HG02852 (cell line): ENCODE results near the gene DDX50.
A peak's percentile ranks its signal among the peaks of the same experiment; 100 is the strongest.
"Not testable (repeated sequence)": the region's sequence is repeated elsewhere in the genome, so short reads cannot be mapped to it uniquely, and the experiment has no call there.

Experiments
- ATAC-seq: cut with Tn5 transposase; IDR thresholded peaks from one replicate; pipeline ENCODE4 v1.9.1; 2021; ENCODE audit warnings: mild to moderate bottlenecking, moderate library complexity; ENCODE audit not compliant: unreplicated experiment

The DDX50 gene

GRCh38 chr10:68900427-68901104 lies 549 bp upstream of the DDX50 start:
- peak; percentile 41 for ATAC-seq

- ATAC-seq: no peak
These were observed 1.3 kb downstream of the DDX50 start for GRCh38 chr10:68902382-68902781.

- ATAC-seq: no peak
These were observed 23.5 kb downstream of the DDX50 start for GRCh38 chr10:68924593-68924992.

- no peak for ATAC-seq
These were observed 24.4 kb downstream of the DDX50 start for GRCh38 chr10:68925489-68925888.

GRCh38 chr10:68929157-68929556 lies 28.0 kb downstream of the DDX50 start:
- not testable (repeated sequence) for ATAC-seq

- not testable (repeated sequence) for ATAC-seq
These were observed 28.8 kb downstream of the DDX50 start for GRCh38 chr10:68929888-68930287.

- not testable (repeated sequence) for ATAC-seq
These were observed 31.7 kb downstream of the DDX50 start for GRCh38 chr10:68932860-68933259.

- no peak for ATAC-seq
These were observed 33.9 kb downstream of the DDX50 start for GRCh38 chr10:68934994-68935393.

GRCh38 chr10:68938117-68938516 lies 37.0 kb downstream of the DDX50 start:
- no peak for ATAC-seq

GRCh38 chr10:68938884-68939283 lies 37.8 kb downstream of the DDX50 start:
- no peak for ATAC-seq

- not testable (repeated sequence) for ATAC-seq
These were observed 39.8 kb downstream of the DDX50 start for GRCh38 chr10:68940917-68941316.

GRCh38 chr10:68950598-68950997 lies 49.5 kb downstream of the DDX50 start:
- no peak for ATAC-seq

GRCh38 chr10:68954904-68955303 lies 53.8 kb downstream of the DDX50 start:
- ATAC-seq: no peak

- ATAC-seq: peak; percentile 3
These were observed 54.3 kb downstream of the DDX50 start for GRCh38 chr10:68955355-68955831.

GRCh38 chr10:68955832-68956532 lies 54.9 kb downstream of the DDX50 start, which contains the start of gene DDX21:
Gene DDX21 (plus strand): TSS chr10:68956170. CDS start chr10:68956226, 56 bp downstream.
- ATAC-seq: peak; percentile 86

GRCh38 chr10:68957284-68957615 lies 56.1 kb downstream of the DDX50 start:
- ATAC-seq: no peak

GRCh38 chr10:68957654-68958053 lies 56.5 kb downstream of the DDX50 start:
- no peak for ATAC-seq

GRCh38 chr10:68959695-68960527 lies 58.8 kb downstream of the DDX50 start:
- no peak for ATAC-seq

GRCh38 chr10:68963151-68963550 lies 62.0 kb downstream of the DDX50 start:
- no peak for ATAC-seq

GRCh38 chr10:68973975-68974374 lies 72.9 kb downstream of the DDX50 start:
- no peak for ATAC-seq

GRCh38 chr10:68975936-68976473 lies 74.9 kb downstream of the DDX50 start:
- ATAC-seq: not testable (repeated sequence)
